Activated T-cell treated with anti-CD3 and anti-CD28 coated beads, Interleukin-2, amount 50 U/mL, for 4 hours (primary cell): ENCODE data around the gene MYL7. TPM values are rescaled to one million over a fixed set of nuclear protein-coding genes. Genes with fewer than 3 reads are reported as not detected.

Experiments
- total RNA-seq, 3 donors: library from RNA; stranded (reverse); gene quantifications; one replicate each; pipeline ENCODE4 v1.2.1, GENCODE V29; 2021

The MYL7 gene
- total RNA-seq, 3 donors from 2014 or later, result 0.55 TPM; not detected in 2

Other genes starting within 250 kb of the MYL7 start
- gene URGCP, start 234.7 kb downstream of the MYL7 start, total RNA-seq, result 10 to 100 TPM; 31.7 to 32.6 (median 32.5) TPM
- gene UBE2D4, start 214.9 kb downstream of the MYL7 start, total RNA-seq, result 10 to 100 TPM; 20.9 to 25.8 (median 22.7) TPM
- not detected for gene SPDYE1, start 143.4 kb downstream of the MYL7 start, total RNA-seq
- gene DBNL, start 96.6 kb downstream of the MYL7 start, total RNA-seq, result 100 to 1,000 TPM; 147 to 167 (median 165) TPM
- under 1 TPM in 1 of 3 donors, not detected in 2; 0.24 TPM for gene PGAM2, start 75.8 kb downstream of the MYL7 start, total RNA-seq
- gene POLM, start 58.8 kb downstream of the MYL7 start, total RNA-seq, result 10 to 100 TPM; 33.0 to 45.1 (median 37.7) TPM
- gene AEBP1, start 37.0 kb downstream of the MYL7 start, total RNA-seq, result 10 to 100 TPM; 26.7 to 36.3 (median 35.7) TPM
- 100 to 1,000 TPM; 336 to 373 (median 346) TPM for gene POLD2, start 17.8 kb downstream of the MYL7 start, total RNA-seq
- 1 to 10 TPM; 1.3 to 4.3 (median 2.7) TPM for gene GCK, start 48.1 kb upstream of the MYL7 start, total RNA-seq
- gene YKT6, start 59.6 kb upstream of the MYL7 start, total RNA-seq, result 100 to 1,000 TPM; 114 to 121 (median 115) TPM
- gene CAMK2B, start 184.3 kb upstream of the MYL7 start, total RNA-seq, result 1 to 10 TPM in 2 of 3 donors, under 1 TPM in 1; 0.33 to 1.8 (median 1.6) TPM